Mammary epithelial cell (primary cell): ENCODE results near the gene RIPOR3.
A peak's percentile ranks its signal among the peaks of the same experiment; 100 is the strongest.

Experiments
- EZH2 ChIP-seq: IDR thresholded peaks from 2 replicates; pipeline ENCODE4 v1.6.1; 2012; ENCODE audit warnings: low read length, inconsistent platforms, borderline replicate concordance
- TF ChIP-seq, protein P1 (sequence below), 2 donors: IDR thresholded peaks in 1 of 2; conservative IDR thresholded peaks in 1 of 2; 2 replicates each; pipeline ENCODE4 v1.5.1; 2011 to 2012; ENCODE audit warnings: inconsistent platforms in 2 of 2, low read length in 2 of 2, mild to moderate bottlenecking in 2 of 2, control low read depth in 1 of 2, low read depth in 1 of 2; ENCODE audit not compliant: insufficient read depth in 1 of 2; ENCODE audit errors: extremely low read depth in 1 of 2

DNA sequence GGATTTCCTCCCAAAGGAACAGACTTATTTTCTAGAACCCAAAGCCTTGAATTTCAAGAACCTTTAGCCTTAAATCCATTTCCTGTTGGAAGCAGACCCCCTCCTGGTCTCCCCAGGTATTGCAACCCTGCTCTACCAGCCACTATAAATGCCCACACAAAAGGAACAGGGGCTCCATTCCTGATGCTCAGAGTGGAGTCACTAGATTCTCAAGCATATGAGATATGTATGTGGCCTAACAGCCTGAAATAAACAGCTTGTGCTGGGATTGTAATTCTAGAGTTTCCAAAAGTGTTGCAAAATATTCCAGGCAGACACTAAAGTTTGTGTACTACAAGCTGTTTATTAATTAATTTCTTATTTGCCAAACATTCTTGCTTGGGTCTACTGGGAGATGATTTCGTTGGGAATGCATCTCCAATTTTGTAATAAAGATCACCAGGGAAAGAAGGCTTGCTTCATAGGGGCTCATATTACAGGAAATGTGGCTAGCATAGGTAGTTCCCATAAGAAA, 44.8 kb downstream of the RIPOR3 start:
- TF ChIP-seq, protein P1, sequence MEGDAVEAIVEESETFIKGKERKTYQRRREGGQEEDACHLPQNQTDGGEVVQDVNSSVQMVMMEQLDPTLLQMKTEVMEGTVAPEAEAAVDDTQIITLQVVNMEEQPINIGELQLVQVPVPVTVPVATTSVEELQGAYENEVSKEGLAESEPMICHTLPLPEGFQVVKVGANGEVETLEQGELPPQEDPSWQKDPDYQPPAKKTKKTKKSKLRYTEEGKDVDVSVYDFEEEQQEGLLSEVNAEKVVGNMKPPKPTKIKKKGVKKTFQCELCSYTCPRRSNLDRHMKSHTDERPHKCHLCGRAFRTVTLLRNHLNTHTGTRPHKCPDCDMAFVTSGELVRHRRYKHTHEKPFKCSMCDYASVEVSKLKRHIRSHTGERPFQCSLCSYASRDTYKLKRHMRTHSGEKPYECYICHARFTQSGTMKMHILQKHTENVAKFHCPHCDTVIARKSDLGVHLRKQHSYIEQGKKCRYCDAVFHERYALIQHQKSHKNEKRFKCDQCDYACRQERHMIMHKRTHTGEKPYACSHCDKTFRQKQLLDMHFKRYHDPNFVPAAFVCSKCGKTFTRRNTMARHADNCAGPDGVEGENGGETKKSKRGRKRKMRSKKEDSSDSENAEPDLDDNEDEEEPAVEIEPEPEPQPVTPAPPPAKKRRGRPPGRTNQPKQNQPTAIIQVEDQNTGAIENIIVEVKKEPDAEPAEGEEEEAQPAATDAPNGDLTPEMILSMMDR (conservative IDR thresholded peaks at IDR 0.05 in 1 of 2, IDR thresholded peaks at IDR 0.05 in 1 of 2; ENCODE audit: extremely low read depth in 1 of 2, insufficient read depth in 1 of 2, low read depth in 1 of 2, low read length in 2 of 2) = peak; percentile 26 to 37
- no peak for TF ChIP-seq EZH2
